HUES48 (cell line): ENCODE results near the gene GOLPH3.
"Not testable (repeated sequence)": the region's sequence is repeated elsewhere in the genome, so short reads cannot be mapped to it uniquely, and the experiment has no call there.

Experiments used
- H3K27ac ChIP-seq: one replicate; pipeline ENCODE4 v1.7.0; 2013; ENCODE audit warnings: low read depth, low read length, inconsistent platforms
- H3K27me3 ChIP-seq: 2 replicates; pipeline ENCODE4 v1.6.1; 2013; ENCODE audit warnings: mild to moderate bottlenecking, low read length; ENCODE audit not compliant: control insufficient read depth, insufficient read depth
- H3K36me3 ChIP-seq: 2 replicates; pipeline ENCODE4 v1.6.1; 2013; ENCODE audit warnings: low read length; ENCODE audit not compliant: control insufficient read depth, insufficient read depth
- H3K4me1 ChIP-seq: 2 replicates; pipeline ENCODE4 v1.6.1; 2013; ENCODE audit warnings: mild to moderate bottlenecking, low read length; ENCODE audit not compliant: control insufficient read depth, insufficient read depth
- H3K4me3 ChIP-seq: 2 replicates; pipeline ENCODE4 v1.5.1; 2013; ENCODE audit warnings: mild to moderate bottlenecking, low read depth, low read length
- H3K9ac ChIP-seq: 2 replicates; pipeline ENCODE4 v1.6.1; 2013; ENCODE audit warnings: mild to moderate bottlenecking, low read depth, low read length, moderate library complexity
- H3K9me3 ChIP-seq: 2 replicates; pipeline ENCODE4 v1.6.1; 2013; ENCODE audit warnings: low read length; ENCODE audit not compliant: control insufficient read depth, insufficient read depth

GOLPH3 gene

DNA sequence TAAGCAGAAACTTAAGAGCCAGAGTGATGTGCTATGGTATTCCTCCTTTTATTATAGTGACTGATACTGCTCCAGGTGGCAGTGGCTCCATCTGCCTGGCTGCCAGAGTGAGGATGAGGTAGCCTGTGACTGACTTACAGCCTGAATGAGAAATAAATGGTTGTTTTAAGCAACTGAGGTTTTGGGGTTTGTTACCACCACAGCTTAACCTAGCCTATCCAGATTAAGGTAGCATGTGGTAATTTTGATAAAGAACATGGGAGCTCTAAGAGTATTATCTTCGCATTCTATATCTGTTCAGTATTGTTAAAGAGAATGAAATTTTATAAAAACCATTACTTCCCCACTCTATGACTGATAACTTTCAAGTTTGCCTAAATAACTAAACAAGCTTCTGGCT is 39.0 kb downstream of the GOLPH3 start:
- Histone ChIP-seq H3K4me3 (no peak overlapping the region), H3K27ac (no peak overlapping the region), H3K9ac (no peak overlapping the region), H3K9me3 (no peaks in the 10 kb centered on the region), H3K4me1 (no peaks in the 10 kb centered on the region), H3K27me3 (no peaks in the 10 kb centered on the region), H3K36me3 (peaks cover 60% of the 10 kb centered on the region)

DNA sequence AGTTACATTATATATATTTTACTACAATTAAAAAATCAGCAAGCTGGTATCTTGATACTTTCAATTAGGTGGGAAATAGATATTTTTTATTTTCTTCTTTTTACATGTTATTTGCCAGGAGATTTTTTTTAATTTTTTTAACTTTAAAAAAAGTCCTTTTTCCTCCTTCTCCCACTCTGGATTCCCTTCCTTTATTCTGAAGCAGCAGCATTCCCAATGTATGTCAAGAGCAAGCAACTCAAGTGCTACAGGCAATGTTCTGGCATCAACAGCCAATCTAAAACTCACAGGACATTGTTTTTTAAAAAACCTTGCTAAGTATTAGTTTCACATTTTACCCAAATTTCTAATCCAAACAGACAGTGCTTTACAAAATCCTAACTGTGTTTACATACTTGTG is 41.4 kb downstream of the GOLPH3 start:
- no peak overlapping the region for H3K27ac ChIP-seq
- H3K4me1 ChIP-seq, result no peaks in the 10 kb centered on the region
- no peak overlapping the region for H3K4me3 ChIP-seq
- no peaks in the 10 kb centered on the region for H3K9me3 ChIP-seq
- peaks cover 48% of the 10 kb centered on the region for H3K36me3 ChIP-seq
- no peaks in the 10 kb centered on the region for H3K27me3 ChIP-seq
- no peak overlapping the region for H3K9ac ChIP-seq

DNA sequence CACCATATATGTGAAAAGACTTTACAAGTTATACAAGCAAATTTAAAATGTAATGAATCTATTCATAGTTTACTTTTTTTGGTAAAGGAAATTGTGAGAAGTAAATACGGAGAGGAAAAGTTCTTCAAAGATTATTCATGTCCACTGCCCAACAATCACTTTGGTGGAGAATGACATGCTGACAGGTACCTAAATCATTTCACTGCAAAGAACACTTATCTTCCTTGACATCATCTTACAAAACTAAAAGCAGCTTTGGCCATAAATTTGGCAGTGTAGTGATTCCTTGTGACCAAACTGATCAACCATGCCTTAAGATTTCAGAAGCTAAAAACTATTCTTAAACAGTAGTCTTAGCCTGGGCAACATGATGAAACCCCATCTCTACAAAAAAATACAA is 42.5 kb downstream of the GOLPH3 start:
- H3K36me3 ChIP-seq, result peaks cover 57% of the 10 kb centered on the region
- no peak overlapping the region for H3K9ac ChIP-seq
- H3K4me1 ChIP-seq, result no peaks in the 10 kb centered on the region
- no peaks in the 10 kb centered on the region for H3K27me3 ChIP-seq
- no peaks in the 10 kb centered on the region for H3K9me3 ChIP-seq
- no peak overlapping the region for H3K4me3 ChIP-seq
- H3K27ac ChIP-seq, result no peak overlapping the region

DNA sequence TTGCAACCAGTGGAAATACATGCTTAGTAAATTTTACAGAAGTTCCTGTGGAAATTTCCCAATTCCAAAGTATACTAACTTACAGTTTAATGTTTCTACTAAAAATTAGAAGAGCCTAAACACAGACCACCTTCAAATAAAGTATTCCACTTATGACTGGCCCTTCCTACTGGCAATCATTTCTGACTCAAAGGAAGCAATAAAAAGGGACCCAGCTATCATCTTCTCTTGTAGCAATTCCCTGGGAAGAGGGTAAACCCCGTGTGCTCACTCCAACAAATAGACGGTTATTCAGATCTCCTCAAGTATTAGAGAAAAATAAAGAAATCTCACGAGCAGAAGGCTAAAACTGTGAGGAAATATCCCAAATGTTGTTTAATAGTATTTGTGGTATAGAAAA is 43.3 kb downstream of the GOLPH3 start:
- no peak overlapping the region for H3K9ac ChIP-seq
- H3K4me1 ChIP-seq, result no peaks in the 10 kb centered on the region
- peaks cover 64% of the 10 kb centered on the region for H3K36me3 ChIP-seq
- no peak overlapping the region for H3K27ac ChIP-seq
- no peak overlapping the region for H3K4me3 ChIP-seq
- H3K27me3 ChIP-seq, result no peaks in the 10 kb centered on the region
- H3K9me3 ChIP-seq, result no peaks in the 10 kb centered on the region

DNA sequence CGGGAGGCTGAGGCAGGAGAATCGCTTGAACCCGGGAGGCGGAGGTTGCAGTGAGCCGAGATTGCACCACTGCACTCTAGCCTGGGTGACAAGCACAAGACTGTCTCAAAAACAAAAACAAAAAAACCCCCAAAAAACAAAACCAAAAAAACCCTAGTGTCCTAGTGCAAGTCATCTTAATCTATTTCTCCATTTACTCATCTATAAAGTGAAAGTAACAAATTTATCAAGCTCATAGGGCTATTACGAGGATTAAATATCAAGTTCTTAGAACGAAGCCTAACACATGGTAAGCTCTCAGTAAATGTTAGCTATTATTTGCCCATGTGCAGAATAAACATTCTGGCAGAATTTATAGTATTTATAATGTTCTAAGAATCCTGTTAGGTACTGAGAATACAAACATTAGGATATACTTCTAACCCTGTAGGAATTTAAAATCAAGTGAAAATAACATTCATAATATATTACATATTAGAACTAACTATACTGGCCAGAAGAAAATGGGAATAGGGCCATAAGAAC is 45.0 kb downstream of the GOLPH3 start:
- Histone ChIP-seq H3K4me1 (no peaks in the 10 kb centered on the region), H3K4me3 (no peak overlapping the region), H3K27ac (no peak overlapping the region), H3K36me3 (peaks cover 62% of the 10 kb centered on the region), H3K27me3 (no peaks in the 10 kb centered on the region), H3K9ac (no peak overlapping the region), H3K9me3 (no peaks in the 10 kb centered on the region)

DNA sequence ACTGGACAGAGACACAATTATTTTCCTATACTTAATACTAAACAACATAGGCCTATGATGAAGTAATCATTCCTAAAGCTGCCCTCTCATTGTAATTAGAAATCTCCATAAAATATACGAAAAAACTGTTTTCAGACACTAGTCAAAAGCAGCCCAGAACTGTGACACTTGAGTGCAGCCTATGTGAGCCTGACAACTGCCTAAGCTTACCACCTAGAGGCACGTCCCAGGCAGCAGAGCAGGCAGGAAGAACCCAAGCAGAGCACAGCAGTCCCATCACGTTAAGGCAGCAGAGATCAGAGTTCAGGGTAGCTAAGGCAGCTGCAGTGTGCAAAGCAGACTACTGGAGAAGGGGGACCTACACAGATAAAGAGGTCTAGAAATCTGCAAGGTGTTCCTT is 46.4 kb downstream of the GOLPH3 start:
- Histone ChIP-seq H3K9ac (no peak overlapping the region), H3K4me3 (no peak overlapping the region), H3K9me3 (no peaks in the 10 kb centered on the region), H3K4me1 (no peaks in the 10 kb centered on the region), H3K27ac (no peak overlapping the region), H3K27me3 (no peaks in the 10 kb centered on the region), H3K36me3 (peaks cover 64% of the 10 kb centered on the region)

DNA sequence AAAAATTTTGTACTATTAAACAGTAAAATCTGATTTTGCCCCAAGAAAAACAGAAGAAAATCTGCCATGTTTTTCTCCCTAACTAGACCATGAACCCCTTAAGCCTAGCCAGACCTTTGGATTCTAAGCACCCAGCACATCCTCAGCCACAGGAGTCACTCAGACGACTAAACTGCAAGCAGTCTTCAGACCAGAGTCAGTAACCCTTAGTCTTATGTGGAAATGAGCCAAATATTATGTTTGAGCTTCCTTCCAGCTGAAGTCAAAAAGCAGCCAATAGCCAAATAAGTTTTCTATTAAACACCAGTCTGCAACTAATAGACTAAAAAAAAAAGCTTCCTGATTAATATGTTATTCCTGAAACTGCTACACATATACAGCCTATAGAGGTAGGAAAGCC is 47.4 kb downstream of the GOLPH3 start:
- H3K9me3 ChIP-seq, result no peaks in the 10 kb centered on the region
- H3K4me1 ChIP-seq, result no peaks in the 10 kb centered on the region
- peaks cover 69% of the 10 kb centered on the region for H3K36me3 ChIP-seq
- no peak overlapping the region for H3K9ac ChIP-seq
- H3K27me3 ChIP-seq, result no peaks in the 10 kb centered on the region
- H3K27ac ChIP-seq, result no peak overlapping the region
- H3K4me3 ChIP-seq, result no peak overlapping the region

DNA sequence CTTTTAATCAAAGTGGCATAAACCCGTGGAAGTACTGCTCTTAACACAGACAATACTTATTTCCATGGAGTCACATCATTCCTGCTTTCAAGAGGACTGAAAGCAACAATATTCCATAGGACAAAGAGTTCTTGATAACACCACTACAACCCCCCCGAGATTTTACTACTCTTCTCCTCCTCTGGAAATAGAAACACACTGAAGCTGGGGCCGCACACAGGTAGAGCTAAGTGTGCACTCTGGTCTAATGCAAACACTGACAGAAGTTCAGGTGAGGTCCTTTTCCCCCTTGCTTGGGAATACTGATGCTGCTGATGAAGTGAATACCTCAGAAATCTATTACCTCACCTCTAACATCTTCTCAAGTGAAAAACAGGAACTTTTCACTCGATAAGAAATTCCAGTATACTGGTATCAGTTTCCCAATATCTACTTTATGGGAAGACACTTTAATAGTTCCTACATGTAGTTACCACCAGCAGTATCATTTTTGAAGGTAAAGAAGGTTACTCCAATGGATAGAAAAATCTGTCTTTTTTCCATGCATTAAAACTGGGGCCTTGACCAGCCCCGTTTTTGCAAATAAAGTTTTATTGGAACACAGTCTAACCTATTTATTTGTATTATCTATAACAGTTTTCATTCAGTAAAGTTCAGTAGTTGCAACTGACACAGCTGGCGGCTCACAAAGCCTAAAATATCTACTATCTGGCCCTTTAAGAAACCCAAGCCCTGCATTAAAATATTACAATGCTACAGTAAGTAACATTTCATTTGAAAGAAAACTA is 50.0 kb downstream of the GOLPH3 start:
- Histone ChIP-seq H3K4me3 (no peak overlapping the region), H3K4me1 (no peaks in the 10 kb centered on the region), H3K9ac (no peak overlapping the region), H3K27ac (no peak overlapping the region), H3K27me3 (no peaks in the 10 kb centered on the region), H3K36me3 (peaks cover 83% of the 10 kb centered on the region), H3K9me3 (no peaks in the 10 kb centered on the region)

DNA sequence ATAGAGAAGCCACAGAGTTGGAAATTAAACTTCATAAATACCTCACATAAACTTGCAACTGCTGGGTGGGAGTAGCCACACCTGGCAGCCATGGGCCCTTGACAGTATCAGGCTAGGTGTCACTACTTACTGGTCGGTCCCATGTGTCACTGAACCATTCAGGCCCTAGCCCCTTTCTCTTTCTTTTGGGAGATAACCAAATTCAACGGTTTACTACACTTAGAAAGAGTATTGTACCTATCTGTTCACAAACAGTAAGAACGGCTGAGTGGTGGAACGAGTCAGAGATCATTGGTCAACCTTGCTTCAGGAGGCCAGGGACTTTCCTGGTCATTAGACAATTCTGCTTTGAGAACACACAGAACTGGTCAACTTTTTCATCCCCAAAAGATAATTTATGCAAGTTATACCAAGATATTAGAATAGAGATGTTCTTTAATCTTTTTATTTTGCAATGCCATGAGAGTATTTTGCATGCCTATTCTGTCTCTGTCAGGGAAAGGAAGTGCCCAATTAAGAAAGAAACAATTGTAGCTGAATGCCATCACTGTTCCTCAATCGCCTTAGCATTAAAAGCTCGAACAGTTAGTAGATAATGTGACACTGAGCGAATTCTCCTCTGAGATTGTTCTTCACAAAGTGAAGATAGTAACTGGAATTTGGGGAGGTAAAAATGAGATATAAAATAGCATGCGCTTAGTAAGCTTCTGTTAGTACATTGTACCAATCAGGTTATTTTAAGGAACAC is 50.9 kb downstream of the GOLPH3 start:
- no peaks in the 10 kb centered on the region for H3K9me3 ChIP-seq
- H3K36me3 ChIP-seq, result peaks cover 82% of the 10 kb centered on the region
- no peaks in the 10 kb centered on the region for H3K4me1 ChIP-seq
- no peak overlapping the region for H3K27ac ChIP-seq
- H3K4me3 ChIP-seq, result no peak overlapping the region
- H3K9ac ChIP-seq, result no peak overlapping the region
- no peaks in the 10 kb centered on the region for H3K27me3 ChIP-seq

DNA sequence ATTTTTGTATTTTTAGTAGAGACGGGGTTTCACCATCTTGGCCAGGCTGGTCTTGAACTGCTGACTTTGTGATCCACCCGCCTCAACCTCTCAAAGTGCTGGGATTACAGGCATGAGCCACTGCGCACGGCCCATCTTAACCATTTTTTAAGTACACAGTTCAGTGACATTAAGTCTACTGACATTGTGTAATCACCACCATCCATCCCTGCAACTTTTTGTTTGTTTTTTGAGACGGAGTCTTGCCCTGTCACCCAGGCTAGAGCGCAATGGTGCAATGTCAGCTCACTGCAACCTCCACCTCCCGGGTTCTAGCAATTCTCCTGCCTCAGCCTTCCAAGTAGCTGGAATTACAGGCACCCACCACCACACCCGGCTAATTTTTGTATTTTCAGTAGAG is 55.2 kb downstream of the GOLPH3 start:
- H3K9me3 ChIP-seq, H3K9ac ChIP-seq, H3K27ac ChIP-seq, H3K4me1 ChIP-seq, H3K27me3 ChIP-seq, H3K4me3 ChIP-seq: not testable (repeated sequence)
- peaks cover 64% of the 10 kb centered on the region for H3K36me3 ChIP-seq

DNA sequence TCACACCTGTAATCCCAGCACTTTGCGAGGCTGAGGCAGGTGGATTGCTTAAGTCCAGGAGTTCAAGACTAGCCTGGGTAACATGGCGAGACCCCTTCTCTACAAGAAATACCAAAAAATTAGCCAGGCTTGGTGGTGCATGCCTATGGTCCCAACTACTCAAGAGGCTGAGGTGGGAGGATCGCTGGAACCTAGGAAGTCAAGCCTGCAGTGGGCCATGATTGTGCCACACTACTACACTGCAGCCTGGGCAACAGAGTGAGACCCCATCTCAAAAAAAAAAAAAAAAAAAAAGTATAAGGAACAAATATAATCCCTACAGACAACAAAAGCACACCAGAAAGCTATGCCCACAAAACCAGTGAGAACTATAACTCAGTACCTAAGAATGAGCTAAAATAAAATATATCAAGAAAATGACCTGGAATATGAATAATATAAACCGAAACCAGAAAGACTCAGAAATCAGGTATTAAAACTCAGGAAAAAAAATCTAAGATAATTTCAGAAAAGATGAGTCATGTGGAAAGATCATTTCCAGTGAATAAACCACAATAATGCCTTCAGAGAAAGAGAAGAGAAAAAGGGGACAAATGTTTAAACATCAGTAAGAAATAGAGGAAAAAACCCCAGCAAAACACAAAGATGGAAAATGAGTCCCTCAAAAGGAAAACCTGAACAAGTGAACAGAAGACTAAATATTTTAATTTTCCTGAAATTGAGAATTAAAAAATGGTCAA is 57.4 kb downstream of the GOLPH3 start:
- peaks cover 59% of the 10 kb centered on the region for H3K36me3 ChIP-seq

More for the DNA sequence above, 57.4 kb downstream of the GOLPH3 start:
- no peaks in the 10 kb centered on the region for H3K4me1 ChIP-seq
- no peaks in the 10 kb centered on the region for H3K27me3 ChIP-seq
- no peak overlapping the region for H3K4me3 ChIP-seq
- no peaks in the 10 kb centered on the region for H3K9me3 ChIP-seq
- H3K27ac ChIP-seq, result no peak overlapping the region
- H3K9ac ChIP-seq, result no peak overlapping the region
